Ovary (tissue), 3 donors: Measurements from ENCODE around the gene KCNJ6.

Experiments
- EP300 ChIP-seq: sonication (generic); formaldehyde crosslinking; IDR thresholded peaks from one replicate; pipeline ENCODE4 v1.6.1; 2017; ENCODE audit warnings: antibody characterized with exemption
- POLR2A ChIP-seq: fragments of 450-650 bp; IDR thresholded peaks from one replicate; pipeline ENCODE4 v1.6.1; 2017; ENCODE audit warnings: antibody characterized with exemption, mild to moderate bottlenecking, moderate library complexity
- TF ChIP-seq, protein P1 (sequence below), 3 donors: fragments of 450-650 bp in 2 of 3; fragments of 200-600 bp in 1 of 3; IDR thresholded peaks; one replicate each; pipeline versions ENCODE4 v1.5.1 to v1.8.0; 2016 to 2022; ENCODE audit warnings: antibody characterized with exemption in 3 of 3, mild to moderate bottlenecking in 1 of 3
- donor health status: DM: no; HTN: no; CAD: no.

DNA sequence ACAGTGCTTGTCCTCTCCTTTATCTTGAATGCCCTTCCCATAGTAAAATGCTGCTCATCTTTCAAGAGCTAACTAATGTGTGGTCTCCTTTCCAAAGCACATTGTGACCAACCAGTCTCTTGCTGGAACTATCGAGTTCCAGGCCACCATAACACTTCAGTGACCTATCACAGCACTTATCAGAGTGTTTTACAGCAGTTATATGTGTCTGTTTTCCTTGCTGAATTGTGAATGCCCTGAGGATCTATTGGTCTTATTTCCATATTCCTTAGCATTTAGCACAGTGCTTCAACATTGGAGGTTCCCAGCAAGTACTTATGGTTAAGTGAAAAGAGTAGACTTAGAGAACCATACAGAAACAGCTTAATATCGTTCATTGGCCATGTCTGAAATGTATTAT lies 285.4 kb downstream of the KCNJ6 start:
- TF ChIP-seq POLR2A: no peak
- TF ChIP-seq, protein P1, sequence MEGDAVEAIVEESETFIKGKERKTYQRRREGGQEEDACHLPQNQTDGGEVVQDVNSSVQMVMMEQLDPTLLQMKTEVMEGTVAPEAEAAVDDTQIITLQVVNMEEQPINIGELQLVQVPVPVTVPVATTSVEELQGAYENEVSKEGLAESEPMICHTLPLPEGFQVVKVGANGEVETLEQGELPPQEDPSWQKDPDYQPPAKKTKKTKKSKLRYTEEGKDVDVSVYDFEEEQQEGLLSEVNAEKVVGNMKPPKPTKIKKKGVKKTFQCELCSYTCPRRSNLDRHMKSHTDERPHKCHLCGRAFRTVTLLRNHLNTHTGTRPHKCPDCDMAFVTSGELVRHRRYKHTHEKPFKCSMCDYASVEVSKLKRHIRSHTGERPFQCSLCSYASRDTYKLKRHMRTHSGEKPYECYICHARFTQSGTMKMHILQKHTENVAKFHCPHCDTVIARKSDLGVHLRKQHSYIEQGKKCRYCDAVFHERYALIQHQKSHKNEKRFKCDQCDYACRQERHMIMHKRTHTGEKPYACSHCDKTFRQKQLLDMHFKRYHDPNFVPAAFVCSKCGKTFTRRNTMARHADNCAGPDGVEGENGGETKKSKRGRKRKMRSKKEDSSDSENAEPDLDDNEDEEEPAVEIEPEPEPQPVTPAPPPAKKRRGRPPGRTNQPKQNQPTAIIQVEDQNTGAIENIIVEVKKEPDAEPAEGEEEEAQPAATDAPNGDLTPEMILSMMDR (IDR thresholded peaks at IDR 0.05): no peak
- TF ChIP-seq EP300: no peak
